NCI-H1694 (cell line): ENCODE measurements around the gene GRIN3A.
"Not testable (repeated sequence)": the region's sequence is repeated elsewhere in the genome, so short reads cannot be mapped to it uniquely, and the experiment has no call there.

ENCODE experiments used
- DNase-seq: peaks from one replicate; lab custom pipeline; 2025; lab: John Stamatoyannopoulos, UW

GRIN3A gene

GRCh38 chr9:101632611-101633010 lies 105.8 kb downstream of the GRIN3A start:
- no peak for DNase-seq

GRCh38 chr9:101631892-101632291 lies 106.6 kb downstream of the GRIN3A start:
- no peak for DNase-seq

- DNase-seq = no peak
Measured at GRCh38 chr9:101629636-101630035, 108.8 kb downstream of the GRIN3A start.

GRCh38 chr9:101628173-101628572 lies 110.3 kb downstream of the GRIN3A start:
- DNase-seq = no peak

GRCh38 chr9:101626295-101626694 lies 112.2 kb downstream of the GRIN3A start:
- DNase-seq = no peak

- DNase-seq = no peak
Measured at GRCh38 chr9:101625876-101626275, 112.6 kb downstream of the GRIN3A start.

GRCh38 chr9:101620452-101620851 lies 118.0 kb downstream of the GRIN3A start:
- DNase-seq = no peak

- DNase-seq = no peak
Measured at GRCh38 chr9:101618698-101619097, 119.7 kb downstream of the GRIN3A start.

GRCh38 chr9:101605547-101605946 lies 132.9 kb downstream of the GRIN3A start:
- DNase-seq = no peak

GRCh38 chr9:101604296-101604695 lies 134.2 kb downstream of the GRIN3A start:
- DNase-seq = no peak

GRCh38 chr9:101601904-101602765 lies 136.3 kb downstream of the GRIN3A start:
- DNase-seq = peak; percentile 47

GRCh38 chr9:101594796-101595195 lies 143.7 kb downstream of the GRIN3A start, which contains the start of gene PPP3R2:
Gene PPP3R2 (minus strand): TSS chr9:101594969. CDS start chr9:101594921, 48 bp downstream.
- no peak for DNase-seq

GRCh38 chr9:101593345-101593744 lies 145.1 kb downstream of the GRIN3A start:
- DNase-seq = no peak

GRCh38 chr9:101592788-101593187 lies 145.7 kb downstream of the GRIN3A start:
- DNase-seq = no peak

GRCh38 chr9:101591787-101592446 lies 146.5 kb downstream of the GRIN3A start:
- DNase-seq = no peak

- peak; percentile 40 for DNase-seq
Measured at GRCh38 chr9:101590901-101591300, 147.5 kb downstream of the GRIN3A start.

- not testable (repeated sequence) for DNase-seq
Measured at GRCh38 chr9:101590074-101590473, 148.4 kb downstream of the GRIN3A start.

- DNase-seq = no peak
Measured at GRCh38 chr9:101587332-101588043, 151.0 kb downstream of the GRIN3A start.

- no peak for DNase-seq
Measured at GRCh38 chr9:101586651-101587050, 151.8 kb downstream of the GRIN3A start.

- DNase-seq = no peak
Measured at GRCh38 chr9:101585740-101586139, 152.7 kb downstream of the GRIN3A start.

GRCh38 chr9:101582553-101582952 lies 155.9 kb downstream of the GRIN3A start:
- DNase-seq = no peak

GRCh38 chr9:101579711-101580545 lies 158.5 kb downstream of the GRIN3A start:
- no peak for DNase-seq
